Measurements from ENCODE around the gene CCNA2.

DNA sequence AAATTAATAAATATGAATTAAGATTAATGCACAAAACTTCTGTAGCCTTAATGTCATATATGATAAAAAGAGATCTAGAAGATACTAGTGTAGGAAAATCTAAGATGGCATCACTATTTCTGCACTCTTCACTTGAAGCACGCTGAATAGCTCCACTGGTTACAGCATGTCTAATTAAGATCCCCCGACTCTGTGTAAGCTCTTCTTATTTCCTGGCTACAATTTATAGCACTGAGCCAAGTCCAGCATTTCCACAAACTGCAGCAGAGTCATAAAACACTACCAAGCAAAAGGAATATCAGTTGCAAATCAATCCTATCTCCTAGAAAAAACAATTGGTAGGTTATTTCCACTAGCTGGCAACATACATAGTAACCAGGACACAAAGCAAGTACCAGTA is 1.3 kb upstream of the CCNA2 start:
- TF ChIP-seq ESRRG (CRISPR knock-in tag; IDR thresholded peaks at IDR 0.05) (no peak), ZNF70 (CRISPR knock-in tag; IDR thresholded peaks at IDR 0.05) (no peak), TOX (CRISPR knock-in tag; IDR thresholded peaks at IDR 0.05; ENCODE audit: borderline replicate concordance) (no peak), RARB (CRISPR knock-in tag; IDR thresholded peaks at IDR 0.05) (no peak), OSR1 (CRISPR knock-in tag; IDR thresholded peaks at IDR 0.05) (no peak), ARNTL (CRISPR knock-in tag; IDR thresholded peaks at IDR 0.05; ENCODE audit: borderline replicate concordance, low read depth) (no peak), ZFP30 (CRISPR knock-in tag; IDR thresholded peaks at IDR 0.05) (no peak), ISL1 (CRISPR knock-in tag; IDR thresholded peaks at IDR 0.05) (no peak), ZC3H10 (CRISPR knock-in tag; IDR thresholded peaks at IDR 0.05) (no peak)
- TF ChIP-seq, protein P1, sequence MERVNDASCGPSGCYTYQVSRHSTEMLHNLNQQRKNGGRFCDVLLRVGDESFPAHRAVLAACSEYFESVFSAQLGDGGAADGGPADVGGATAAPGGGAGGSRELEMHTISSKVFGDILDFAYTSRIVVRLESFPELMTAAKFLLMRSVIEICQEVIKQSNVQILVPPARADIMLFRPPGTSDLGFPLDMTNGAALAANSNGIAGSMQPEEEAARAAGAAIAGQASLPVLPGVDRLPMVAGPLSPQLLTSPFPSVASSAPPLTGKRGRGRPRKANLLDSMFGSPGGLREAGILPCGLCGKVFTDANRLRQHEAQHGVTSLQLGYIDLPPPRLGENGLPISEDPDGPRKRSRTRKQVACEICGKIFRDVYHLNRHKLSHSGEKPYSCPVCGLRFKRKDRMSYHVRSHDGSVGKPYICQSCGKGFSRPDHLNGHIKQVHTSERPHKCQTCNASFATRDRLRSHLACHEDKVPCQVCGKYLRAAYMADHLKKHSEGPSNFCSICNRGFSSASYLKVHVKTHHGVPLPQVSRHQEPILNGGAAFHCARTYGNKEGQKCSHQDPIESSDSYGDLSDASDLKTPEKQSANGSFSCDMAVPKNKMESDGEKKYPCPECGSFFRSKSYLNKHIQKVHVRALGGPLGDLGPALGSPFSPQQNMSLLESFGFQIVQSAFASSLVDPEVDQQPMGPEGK (CRISPR knock-in tag; IDR thresholded peaks at IDR 0.05; ENCODE audit: borderline replicate concordance): no peak
- TF ChIP-seq, protein P2, sequence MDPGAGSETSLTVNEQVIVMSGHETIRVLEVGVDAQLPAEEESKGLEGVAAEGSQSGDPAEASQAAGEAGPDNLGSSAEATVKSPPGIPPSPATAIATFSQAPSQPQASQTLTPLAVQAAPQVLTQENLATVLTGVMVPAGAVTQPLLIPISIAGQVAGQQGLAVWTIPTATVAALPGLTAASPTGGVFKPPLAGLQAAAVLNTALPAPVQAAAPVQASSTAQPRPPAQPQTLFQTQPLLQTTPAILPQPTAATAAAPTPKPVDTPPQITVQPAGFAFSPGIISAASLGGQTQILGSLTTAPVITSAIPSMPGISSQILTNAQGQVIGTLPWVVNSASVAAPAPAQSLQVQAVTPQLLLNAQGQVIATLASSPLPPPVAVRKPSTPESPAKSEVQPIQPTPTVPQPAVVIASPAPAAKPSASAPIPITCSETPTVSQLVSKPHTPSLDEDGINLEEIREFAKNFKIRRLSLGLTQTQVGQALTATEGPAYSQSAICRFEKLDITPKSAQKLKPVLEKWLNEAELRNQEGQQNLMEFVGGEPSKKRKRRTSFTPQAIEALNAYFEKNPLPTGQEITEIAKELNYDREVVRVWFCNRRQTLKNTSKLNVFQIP (CRISPR knock-in tag; IDR thresholded peaks at IDR 0.05; ENCODE audit: borderline replicate concordance, low read depth): no peak
- TF ChIP-seq, protein P3, sequence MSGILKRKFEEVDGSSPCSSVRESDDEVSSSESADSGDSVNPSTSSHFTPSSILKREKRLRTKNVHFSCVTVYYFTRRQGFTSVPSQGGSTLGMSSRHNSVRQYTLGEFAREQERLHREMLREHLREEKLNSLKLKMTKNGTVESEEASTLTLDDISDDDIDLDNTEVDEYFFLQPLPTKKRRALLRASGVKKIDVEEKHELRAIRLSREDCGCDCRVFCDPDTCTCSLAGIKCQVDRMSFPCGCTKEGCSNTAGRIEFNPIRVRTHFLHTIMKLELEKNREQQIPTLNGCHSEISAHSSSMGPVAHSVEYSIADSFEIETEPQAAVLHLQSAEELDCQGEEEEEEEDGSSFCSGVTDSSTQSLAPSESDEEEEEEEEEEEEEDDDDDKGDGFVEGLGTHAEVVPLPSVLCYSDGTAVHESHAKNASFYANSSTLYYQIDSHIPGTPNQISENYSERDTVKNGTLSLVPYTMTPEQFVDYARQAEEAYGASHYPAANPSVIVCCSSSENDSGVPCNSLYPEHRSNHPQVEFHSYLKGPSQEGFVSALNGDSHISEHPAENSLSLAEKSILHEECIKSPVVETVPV (CRISPR knock-in tag; IDR thresholded peaks at IDR 0.05): no peak

Measured in SK-N-SH treated with all-trans-retinoic acid at 6 μM for 48 hours (cell line).